Caco-2 (cell line): ENCODE data around the gene FZD4. TPM values are rescaled to one million over a fixed set of nuclear protein-coding genes. Genes with fewer than 3 reads are reported as not detected.

ENCODE experiments used
- BruUV-seq: library from RNA; stranded (reverse); fragments of 400-500 nt; replicated peaks from 2 replicates; lab custom pipeline; 2021; lab: Mats Ljungman, UMichigan
- CTCF ChIA-PET: fragments of 300-600 bp; sonication (Branson Sonifier 250); formaldehyde crosslinking; loops from one replicate; lab custom pipeline; 2022; ENCODE audit warnings: antibody characterized with exemption; lab: Charles Lee
- POLR2A ChIA-PET: fragments of 300-600 bp; sonication (Branson Sonifier 250); formaldehyde crosslinking; loops from one replicate; lab custom pipeline; 2022; ENCODE audit warnings: antibody characterized with exemption; lab: Charles Lee
- DNase-seq, 2 experiments: peaks; one replicate each; pipeline versions ENCODE4 v3.0.0 to v3.0.0-alpha.2; 2020 to 2022
- H3K27me3 ChIP-seq: replicated peaks from 2 replicates; pipeline ENCODE4 v1.6.0; 2011; ENCODE audit warnings: low read length; ENCODE audit not compliant: control insufficient read depth, insufficient read depth
- H3K36me3 ChIP-seq: 2 replicates; pipeline ENCODE4 v1.5.1; 2011; ENCODE audit warnings: low read length; ENCODE audit not compliant: control insufficient read depth, insufficient read depth
- H3K4me1 ChIP-seq: fragments of 250-450 bp; sonication (Bioruptor Pico); 2 replicates; pipeline ENCODE4 v1.5.1; 2020; ENCODE audit warnings: mild to moderate bottlenecking
- H3K4me3 ChIP-seq: 2 replicates; pipeline ENCODE4 v1.5.1; 2011; ENCODE audit warnings: low read depth, mild to moderate bottlenecking, control low read depth, low read length
- H3K9me3 ChIP-seq: fragments of 250-450 bp; sonication (Bioruptor Pico); 2 replicates; pipeline ENCODE4 v1.5.1; 2020; ENCODE audit warnings: mild to moderate bottlenecking, moderate library complexity
- H3K27ac Mint-ChIP-seq: one replicate; pipeline ENCODE4 v1.8.0; 2022; ENCODE audit warnings: mixed read lengths; ENCODE audit not compliant: unreplicated experiment
- H3K27me3 Mint-ChIP-seq: one replicate; pipeline ENCODE4 v1.8.0; 2022; ENCODE audit warnings: mixed read lengths; ENCODE audit not compliant: insufficient read depth, unreplicated experiment
- H3K36me3 Mint-ChIP-seq: one replicate; pipeline ENCODE4 v1.8.0; 2022; ENCODE audit warnings: mild to moderate bottlenecking, mixed read lengths; ENCODE audit not compliant: insufficient read depth, unreplicated experiment
- H3K4me1 Mint-ChIP-seq: one replicate; pipeline ENCODE4 v1.8.0; 2022; ENCODE audit warnings: low read depth, mixed read lengths; ENCODE audit not compliant: unreplicated experiment
- H3K4me3 Mint-ChIP-seq: one replicate; pipeline ENCODE4 v1.8.0; 2022; ENCODE audit warnings: mild to moderate bottlenecking, moderate library complexity, mixed read lengths; ENCODE audit not compliant: unreplicated experiment
- H3K9me3 Mint-ChIP-seq: one replicate; pipeline ENCODE4 v1.8.0; 2022; ENCODE audit warnings: mixed read lengths; ENCODE audit not compliant: unreplicated experiment
- CTCF ChIP-seq, 2 experiments: fragments of 200-600 bp in 1 of 2; IDR thresholded peaks; 1 replicate in 1 of 2; 2 replicates in 1 of 2; pipeline versions ENCODE4 v1.5.1 to v1.8.0; 2011 to 2022; ENCODE audit warnings: antibody characterized with exemption in 1 of 2, control low read depth in 1 of 2, inconsistent platforms in 1 of 2, low read depth in 1 of 2, low read length in 1 of 2, mild to moderate bottlenecking in 1 of 2, moderate library complexity in 1 of 2; ENCODE audit not compliant: insufficient read depth in 1 of 2, severe bottlenecking in 1 of 2, unreplicated experiment in 1 of 2
- intact Hi-C: fragments of 100-400 bp; cut with micrococcal nuclease; formaldehyde crosslinking; loops from one replicate; pipeline ENCODE4 v1.10.0; 2022; ENCODE audit not compliant: unreplicated experiment
- total RNA-seq: library from RNA; stranded (reverse); gene quantifications from 2 replicates; pipeline ENCODE4 v1.2.3, GENCODE V29; 2022

Gene FZD4
- total RNA-seq, 1 experiment from 2014 or later = 78.4 TPM

GRCh38 chr11:86941871-86942599, 13.2 kb downstream of the FZD4 start:
- H3K27me3 ChIP-seq = no peaks in the 10 kb centered on the region
- H3K36me3 ChIP-seq = no peaks in the 10 kb centered on the region; the same call in 1 of the 2 replicates
- Mint-ChIP-seq H3K27ac (peak overlapping the region; percentile 84), H3K27me3 (no peaks in the 10 kb centered on the region), H3K4me1 (peaks cover 41% of the 10 kb centered on the region), H3K36me3 (peaks cover 32% of the 10 kb centered on the region), H3K9me3 (no peaks in the 10 kb centered on the region), H3K4me3 (peak overlapping the region; percentile 60)
- intact Hi-C loops = loop anchor here (1.0 to 2.0 kb wide), 3 partner anchors 13 to 95 kb away; partner anchors contain the start of genes FZD4 and TMEM135
- ChIA-PET POLR2A (interaction anchor here (0.9 to 2.1 kb wide), 3 partner anchors 13 to 96 kb away, joined by 5 to 23 read pairs (median 7); partner anchors contain the start of genes FZD4 and TMEM135), CTCF (interaction anchor here (1.0 to 5.8 kb wide), 4 partner anchors 13 to 581 kb away, joined by 3 to 64 read pairs (median 4); partner anchors contain the start of gene FZD4)
- peaks cover 39% of the 10 kb centered on the region for H3K4me1 ChIP-seq
- no peak overlapping the region for H3K4me3 ChIP-seq
- DNase-seq = peak in 1 of 2 experiments; percentile 24
- TF ChIP-seq CTCF (IDR thresholded peaks at IDR 0.05; ENCODE audit: insufficient read depth in 1 of 2, low read depth in 1 of 2, low read length in 1 of 2, severe bottlenecking in 1 of 2, unreplicated experiment in 1 of 2) = no peak
- no TSS peak for BruUV-seq
- no peaks in the 10 kb centered on the region for H3K9me3 ChIP-seq

GRCh38 chr11:86941077-86941870, 13.9 kb downstream of the FZD4 start:
- H3K27me3 ChIP-seq = no peaks in the 10 kb centered on the region
- H3K36me3 ChIP-seq = no peaks in the 10 kb centered on the region; the same call in 1 of the 2 replicates
- no peaks in the 10 kb centered on the region for H3K9me3 ChIP-seq
- POLR2A ChIA-PET = interaction anchor here (1.5 to 2.1 kb wide), 2 partner anchors 14 to 97 kb away, joined by 7 to 23 read pairs; partner anchors contain the start of genes FZD4 and TMEM135
- peak in 1 of 2 experiments; percentile 43 for DNase-seq
- no peak overlapping the region for H3K4me3 ChIP-seq
- H3K36me3 Mint-ChIP-seq = peaks cover 26% of the 10 kb centered on the region
- H3K27ac Mint-ChIP-seq = peak overlapping the region; percentile 84
- BruUV-seq = no TSS peak
- CTCF ChIA-PET = interaction anchor here (0.8 to 5.8 kb wide), 5 partner anchors 14 to 581 kb away, joined by 3 to 64 read pairs (median 4); partner anchors contain the start of genes FZD4 and TMEM135
- H3K4me3 Mint-ChIP-seq = peak overlapping the region; percentile 60
- peaks cover 41% of the 10 kb centered on the region for H3K4me1 Mint-ChIP-seq
- intact Hi-C loops = loop anchor here (1.0 to 2.0 kb wide), 3 partner anchors 14 to 96 kb away; partner anchors contain the start of genes FZD4 and TMEM135
- H3K27me3 Mint-ChIP-seq = no peaks in the 10 kb centered on the region
- no peaks in the 10 kb centered on the region for H3K9me3 Mint-ChIP-seq
- TF ChIP-seq CTCF (IDR thresholded peaks at IDR 0.05; ENCODE audit: insufficient read depth in 1 of 2, low read depth in 1 of 2, low read length in 1 of 2, severe bottlenecking in 1 of 2, unreplicated experiment in 1 of 2) = no peak
- H3K4me1 ChIP-seq = peaks cover 39% of the 10 kb centered on the region
